GM19468 (cell line): Measurements from ENCODE around the gene ADAMTS9.

Experiments used
- ATAC-seq: cut with Tn5 transposase; IDR thresholded peaks from one replicate; pipeline ENCODE4 v1.9.1; 2021; ENCODE audit warnings: mild to moderate bottlenecking, moderate library complexity, moderate number of reproducible peaks; ENCODE audit not compliant: unreplicated experiment; ENCODE audit errors: extremely low read depth

Gene ADAMTS9

DNA sequence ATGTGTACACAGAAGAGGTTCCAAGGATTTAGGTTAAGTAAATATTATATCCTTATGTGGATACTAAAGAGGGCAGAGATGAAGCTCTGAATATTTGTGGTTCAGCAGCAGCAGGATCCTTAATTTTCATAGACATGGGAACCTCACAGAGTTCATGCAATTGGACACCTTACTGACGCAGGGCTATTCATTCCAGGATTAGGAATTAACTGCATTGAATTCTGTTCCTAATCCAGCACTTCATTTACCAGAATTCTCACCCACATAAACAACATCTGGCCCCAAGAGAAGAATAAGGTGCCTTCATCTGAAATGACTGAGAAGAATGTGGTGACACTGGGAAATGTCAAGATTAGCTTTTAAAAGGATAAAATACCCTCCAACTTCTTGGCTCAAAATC is 62.4 kb downstream of the ADAMTS9 start:
- ATAC-seq: no peak

GRCh38 chr3:64623125-64623524 is 64.7 kb downstream of the ADAMTS9 start:
- ATAC-seq: no peak

DNA sequence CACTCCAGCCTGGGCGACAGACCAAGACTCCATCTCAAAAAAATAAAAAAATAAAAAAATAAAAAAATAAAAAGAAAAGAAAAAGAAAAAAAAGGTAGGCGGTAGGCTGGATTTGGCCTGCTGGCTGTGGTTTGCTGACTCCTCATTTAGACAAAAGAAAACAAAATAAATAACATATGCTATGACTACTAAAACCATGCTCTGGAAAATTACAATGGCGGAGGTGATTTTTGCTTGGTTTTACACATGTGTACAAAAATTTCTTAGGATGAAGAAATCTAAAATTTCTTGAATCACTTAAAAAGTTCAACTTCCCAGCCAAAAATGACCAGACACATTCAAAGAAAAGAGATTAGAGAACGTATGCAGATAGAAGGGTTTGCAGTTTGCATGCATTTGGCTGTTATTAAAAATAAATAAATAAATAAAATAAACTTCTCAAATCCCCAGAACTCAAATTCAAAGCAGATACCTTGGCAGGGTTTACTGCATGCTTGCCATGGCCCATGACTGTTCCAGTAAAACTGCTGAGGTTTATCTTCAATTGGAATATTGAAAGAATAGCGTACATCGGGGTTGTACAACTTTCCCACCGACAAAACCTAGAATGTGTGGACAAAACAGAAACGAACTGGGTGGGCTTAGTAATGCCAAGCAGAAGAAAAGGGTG is 65.9 kb downstream of the ADAMTS9 start:
- ATAC-seq: no peak

DNA sequence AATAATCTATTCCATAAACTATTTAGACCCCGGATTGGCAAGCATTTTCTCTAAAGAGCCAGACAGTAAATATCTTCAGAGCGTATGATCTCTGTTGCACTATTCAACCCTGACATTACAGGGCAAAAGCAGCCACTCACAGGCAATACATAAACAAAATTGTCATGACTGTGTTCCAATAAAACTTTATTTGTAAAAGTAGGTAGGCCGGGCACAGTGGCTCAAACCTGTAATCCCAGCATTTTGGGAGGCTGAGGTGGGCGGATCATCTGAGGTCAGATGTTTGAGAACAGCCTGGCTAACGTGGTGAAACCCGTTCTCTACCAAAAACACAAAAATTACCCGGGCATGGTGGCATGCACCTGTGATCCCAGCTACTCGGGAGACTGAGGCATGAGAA is 66.5 kb downstream of the ADAMTS9 start:
- no peak for ATAC-seq

- no peak for ATAC-seq
These were observed 67.8 kb downstream of the ADAMTS9 start for GRCh38 chr3:64620020-64620419.

DNA sequence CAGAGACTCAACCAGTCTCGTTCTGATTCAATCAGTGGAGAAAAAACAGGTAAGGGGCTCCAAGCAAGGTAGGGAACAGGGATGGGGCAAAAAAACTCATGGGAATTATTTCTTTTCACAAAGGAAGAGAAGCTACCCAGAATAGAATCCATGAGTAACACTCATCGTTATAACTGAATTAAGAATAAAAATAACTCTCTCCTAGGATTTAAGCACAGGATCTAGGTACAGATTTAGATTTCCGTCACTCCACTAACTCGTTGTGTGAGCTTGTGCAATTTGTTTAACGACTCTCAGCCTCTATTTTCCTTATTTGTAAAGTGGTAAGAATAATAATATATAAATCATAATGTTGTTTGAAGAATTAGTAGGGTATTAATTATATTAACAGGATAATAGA is 68.6 kb downstream of the ADAMTS9 start:
- ATAC-seq: no peak

- no peak for ATAC-seq
These were observed 70.2 kb downstream of the ADAMTS9 start for GRCh38 chr3:64617610-64618009.

- no peak for ATAC-seq
These were observed 70.8 kb downstream of the ADAMTS9 start for GRCh38 chr3:64616953-64617352.

DNA sequence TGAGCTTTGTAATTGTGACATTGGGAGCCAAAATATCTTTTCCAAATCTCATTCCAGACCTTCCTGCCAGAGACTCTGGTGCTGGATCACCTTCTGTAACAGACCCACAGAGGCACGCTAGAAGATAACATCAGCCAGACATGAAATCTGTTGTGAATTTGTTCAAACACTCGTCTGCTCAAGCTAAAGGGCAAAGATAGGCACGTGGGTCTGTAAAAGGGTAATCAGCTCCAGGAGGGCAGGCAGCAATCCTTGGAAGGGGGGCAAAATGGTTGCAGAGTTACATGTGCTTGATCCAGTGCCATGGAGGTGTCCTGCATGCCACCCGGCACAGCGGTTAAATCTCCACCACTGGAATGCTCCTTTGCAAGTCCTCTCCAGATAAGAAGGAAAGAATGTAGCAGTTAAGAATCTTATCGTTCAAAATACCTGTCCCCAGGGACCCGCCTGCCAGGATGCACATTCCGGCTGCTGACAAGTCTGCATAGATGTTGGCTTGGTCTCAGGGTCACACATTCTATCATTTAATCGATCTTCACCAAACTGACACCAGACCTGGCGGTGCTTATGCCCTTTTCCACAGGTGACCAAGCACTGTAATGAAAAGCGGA is 74.8 kb downstream of the ADAMTS9 start:
- no peak for ATAC-seq

- no peak for ATAC-seq
These were observed 75.5 kb downstream of the ADAMTS9 start for GRCh38 chr3:64612082-64612860.

GRCh38 chr3:64608741-64609140 is 79.1 kb downstream of the ADAMTS9 start:
- no peak for ATAC-seq

DNA sequence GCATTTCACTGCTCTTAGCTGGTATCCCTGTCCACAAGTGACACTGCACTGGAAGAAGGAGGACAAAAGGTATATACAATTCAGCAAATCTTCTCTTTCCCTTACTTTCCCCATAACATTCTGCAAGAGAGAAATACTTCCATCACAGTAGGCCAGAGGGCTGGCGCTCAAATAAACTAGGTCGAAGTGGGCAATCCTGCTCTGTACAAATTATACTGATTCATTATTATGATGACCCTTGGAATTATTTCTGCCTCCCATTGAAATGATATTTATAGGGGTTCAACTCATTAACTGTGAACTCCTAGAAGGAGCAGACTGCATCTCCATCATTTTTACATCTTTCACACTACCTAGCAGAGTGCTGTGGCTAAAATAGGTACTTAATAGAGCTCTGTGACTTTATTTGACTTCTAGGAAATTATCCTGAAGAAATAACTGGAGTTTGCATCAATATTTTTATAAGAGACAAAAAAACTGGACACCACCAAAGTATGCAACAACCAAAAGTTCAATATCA is 80.7 kb downstream of the ADAMTS9 start:
- ATAC-seq: no peak

- ATAC-seq: no peak
These were observed 83.5 kb downstream of the ADAMTS9 start for GRCh38 chr3:64604313-64604712.

DNA sequence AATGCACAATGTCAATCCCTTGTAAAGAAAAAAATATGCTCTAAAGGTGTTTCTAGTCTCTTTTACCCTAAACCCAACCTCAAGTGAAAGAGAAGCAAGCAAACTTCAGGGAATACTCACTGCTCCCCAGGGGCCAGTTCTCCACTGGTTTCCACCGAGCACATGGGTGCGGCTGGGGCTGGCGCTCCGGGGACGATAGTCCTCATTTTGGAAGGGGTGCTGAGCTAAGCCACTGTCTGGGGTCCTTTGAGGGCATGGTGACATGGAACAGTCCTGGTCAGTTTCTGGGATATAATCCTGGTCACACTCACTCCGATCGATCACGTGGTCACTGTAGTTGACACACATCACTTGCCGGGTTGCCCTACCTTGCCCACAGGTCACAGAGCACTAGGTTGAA is 86.0 kb downstream of the ADAMTS9 start:
- no peak for ATAC-seq

DNA sequence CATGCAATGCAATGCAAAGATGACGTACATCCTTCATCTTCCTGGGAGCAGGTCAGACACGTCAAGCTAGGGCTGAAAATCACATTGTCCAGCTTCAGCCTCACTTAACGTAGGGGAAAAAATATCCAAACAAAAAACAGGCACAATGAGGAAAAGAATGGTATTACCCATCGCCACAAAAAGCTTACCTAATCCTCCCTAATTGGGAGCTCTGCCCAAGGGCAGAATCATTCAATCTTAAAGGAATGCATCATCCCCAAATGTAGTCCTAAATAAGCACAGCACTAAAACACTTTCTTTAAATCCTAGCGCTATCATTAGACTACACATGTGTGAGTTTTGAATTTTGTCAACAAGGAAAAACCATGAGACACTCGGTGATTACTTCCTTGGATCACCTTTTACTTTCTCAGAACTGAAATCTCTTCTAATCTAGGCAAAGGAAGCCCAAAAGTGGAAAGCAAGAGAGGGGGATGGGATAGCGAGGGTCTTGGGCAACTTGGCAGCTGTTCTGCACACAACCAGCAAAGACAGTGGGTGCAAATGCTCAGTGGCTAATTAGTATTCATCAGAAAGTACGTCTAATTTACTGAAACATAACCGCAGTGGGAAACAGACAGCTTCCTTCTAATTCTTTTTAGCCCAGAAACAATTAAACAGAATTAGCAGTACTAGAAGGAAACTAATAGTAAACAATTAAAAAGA is 87.4 kb downstream of the ADAMTS9 start:
- no peak for ATAC-seq

DNA sequence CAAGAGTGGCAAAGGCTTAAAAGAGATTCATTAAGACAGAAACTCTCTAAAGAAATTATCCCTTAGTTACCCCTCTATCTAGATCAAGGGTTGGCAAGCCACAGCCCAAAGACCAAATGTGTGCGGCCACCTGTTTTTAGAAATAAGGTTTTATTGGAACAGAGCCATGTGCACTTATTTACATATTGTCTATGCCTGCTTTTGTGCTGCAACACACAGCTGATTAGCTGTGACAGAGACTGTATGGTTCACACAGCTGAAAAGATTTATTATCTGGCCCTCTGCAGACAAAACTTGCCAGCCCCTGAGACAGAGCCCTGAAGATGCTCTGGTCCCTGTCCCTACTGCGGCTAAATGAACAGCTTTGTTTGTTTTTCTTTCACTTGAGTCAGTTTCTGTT is 88.1 kb downstream of the ADAMTS9 start:
- no peak for ATAC-seq

GRCh38 chr3:64595253-64595694 is 92.5 kb downstream of the ADAMTS9 start:
- ATAC-seq: no peak

GRCh38 chr3:64594134-64594533 is 93.7 kb downstream of the ADAMTS9 start:
- ATAC-seq: no peak

DNA sequence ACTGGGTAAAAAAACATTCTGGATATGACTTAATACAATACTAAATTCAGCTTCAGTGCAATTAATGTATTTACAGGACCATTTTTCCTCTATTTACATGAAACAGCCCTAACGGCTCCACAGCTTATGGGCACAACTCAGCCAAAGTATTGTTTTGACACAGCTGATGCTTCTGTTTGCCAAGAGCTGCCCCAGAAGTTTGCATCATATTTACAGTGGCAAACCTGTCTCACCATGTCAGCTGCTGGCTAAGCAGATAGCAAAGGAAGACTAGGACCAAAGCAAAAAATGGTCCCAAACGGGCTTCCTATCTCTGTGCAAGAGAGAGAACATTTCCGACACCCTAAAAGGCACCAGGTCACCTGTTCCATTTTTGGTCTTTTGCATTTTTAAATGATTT is 94.5 kb downstream of the ADAMTS9 start:
- no peak for ATAC-seq

- ATAC-seq: no peak
These were observed 96.2 kb downstream of the ADAMTS9 start for GRCh38 chr3:64591615-64592014.

GRCh38 chr3:64588380-64588779 is 99.4 kb downstream of the ADAMTS9 start:
- no peak for ATAC-seq
